Activated naive CD4-positive, alpha-beta T cell treated with anti-CD3 and anti-CD28 coated beads for 36 hours (primary cell): Measurements from ENCODE around the gene TSPAN7. TPM values are rescaled to one million over a fixed set of nuclear protein-coding genes. Genes with fewer than 3 reads are reported as not detected.

Experiments
- CTCF ChIA-PET: fragments of 350-600 bp; sonication (Branson Sonifier 250); formaldehyde crosslinking; loops from one replicate; lab custom pipeline; 2021; ENCODE audit warnings: antibody characterized with exemption; lab: Charles Lee
- DNase-seq: peaks from one replicate; pipeline ENCODE4 v3.0.0-alpha.2; 2020
- H3K27ac Mint-ChIP-seq: one replicate; pipeline ENCODE4 v1.8.0; 2021; ENCODE audit warnings: mild to moderate bottlenecking, mixed read lengths
- H3K27me3 Mint-ChIP-seq: one replicate; pipeline ENCODE4 v1.8.0; 2021; ENCODE audit warnings: low read depth, mixed read lengths
- H3K36me3 Mint-ChIP-seq: one replicate; pipeline ENCODE4 v1.8.0; 2021; ENCODE audit warnings: low read depth, mixed read lengths
- H3K4me1 Mint-ChIP-seq: one replicate; pipeline ENCODE4 v1.8.0; 2021; ENCODE audit warnings: low read depth, mixed read lengths
- H3K4me3 Mint-ChIP-seq: one replicate; pipeline ENCODE4 v1.8.0; 2021; ENCODE audit warnings: mild to moderate bottlenecking, moderate library complexity, mixed read lengths
- H3K9me3 Mint-ChIP-seq: one replicate; pipeline ENCODE4 v1.8.0; 2021; ENCODE audit warnings: mixed read lengths
- intact Hi-C: fragments of 100-400 bp; cut with micrococcal nuclease; formaldehyde crosslinking; loops from one replicate; pipeline ENCODE4 v1.15.1; 2023
- total RNA-seq, 2 experiments: library from RNA; stranded (reverse); gene quantifications; one replicate each; pipeline ENCODE4 v1.2.3, GENCODE V29; 2021

Gene TSPAN7
- total RNA-seq, 2 experiments from 2014 or later: 1.8 to 1.9 TPM

GRCh38 chrX:38628587-38628986, 67.2 kb downstream of the TSPAN7 start:
- no peaks in the 10 kb centered on the region for H3K27me3 Mint-ChIP-seq
- CTCF ChIA-PET: interaction anchor here (0.9 to 2.3 kb wide), 2 partner anchors 28 to 30 kb away, joined by 4 to 10 read pairs; no protein-coding TSS in a partner anchor
- no peaks in the 10 kb centered on the region for H3K36me3 Mint-ChIP-seq
- intact Hi-C loops: no loop called here
- peaks cover 7% of the 10 kb centered on the region for H3K4me1 Mint-ChIP-seq
- DNase-seq: no peak
- no peaks in the 10 kb centered on the region for H3K9me3 Mint-ChIP-seq
- H3K4me3 Mint-ChIP-seq: no peak overlapping the region
- no peak overlapping the region for H3K27ac Mint-ChIP-seq

- no peak for DNase-seq
- peaks cover 9% of the 10 kb centered on the region for H3K4me1 Mint-ChIP-seq
- H3K9me3 Mint-ChIP-seq: no peaks in the 10 kb centered on the region
- H3K36me3 Mint-ChIP-seq: no peaks in the 10 kb centered on the region
- intact Hi-C loops: no loop called here
- H3K27ac Mint-ChIP-seq: no peak overlapping the region
- CTCF ChIA-PET: no interaction called here
- H3K4me3 Mint-ChIP-seq: no peak overlapping the region
- no peaks in the 10 kb centered on the region for H3K27me3 Mint-ChIP-seq
Measured at GRCh38 chrX:38632516-38632915, 71.2 kb downstream of the TSPAN7 start.

GRCh38 chrX:38634665-38635064, 73.3 kb downstream of the TSPAN7 start:
- DNase-seq: no peak
- Mint-ChIP-seq H3K36me3 (no peaks in the 10 kb centered on the region), H3K27me3 (no peaks in the 10 kb centered on the region), H3K4me1 (peaks cover 9% of the 10 kb centered on the region), H3K9me3 (no peaks in the 10 kb centered on the region), H3K27ac (no peak overlapping the region), H3K4me3 (no peak overlapping the region)
- CTCF ChIA-PET: no interaction called here
- intact Hi-C loops: no loop called here

- H3K4me1 Mint-ChIP-seq: peaks cover 7% of the 10 kb centered on the region
- no peak for DNase-seq
- intact Hi-C loops: no loop called here
- no peaks in the 10 kb centered on the region for H3K36me3 Mint-ChIP-seq
- H3K4me3 Mint-ChIP-seq: no peak overlapping the region
- no peak overlapping the region for H3K27ac Mint-ChIP-seq
- CTCF ChIA-PET: no interaction called here
- H3K9me3 Mint-ChIP-seq: no peaks in the 10 kb centered on the region
- no peaks in the 10 kb centered on the region for H3K27me3 Mint-ChIP-seq
Measured at GRCh38 chrX:38636949-38637819, 75.8 kb downstream of the TSPAN7 start.

- no peaks in the 10 kb centered on the region for H3K9me3 Mint-ChIP-seq
- no peaks in the 10 kb centered on the region for H3K27me3 Mint-ChIP-seq
- H3K4me1 Mint-ChIP-seq: peaks cover 2% of the 10 kb centered on the region
- CTCF ChIA-PET: no interaction called here
- no peak overlapping the region for H3K27ac Mint-ChIP-seq
- no peak for DNase-seq
- H3K36me3 Mint-ChIP-seq: no peaks in the 10 kb centered on the region
- no peak overlapping the region for H3K4me3 Mint-ChIP-seq
- intact Hi-C loops: no loop called here
Measured at GRCh38 chrX:38638952-38639529, 77.7 kb downstream of the TSPAN7 start.

- Mint-ChIP-seq H3K27me3 (no peaks in the 10 kb centered on the region), H3K27ac (no peak overlapping the region), H3K9me3 (no peaks in the 10 kb centered on the region), H3K4me3 (no peak overlapping the region), H3K36me3 (no peaks in the 10 kb centered on the region), H3K4me1 (peaks cover under 1% of the 10 kb centered on the region)
- intact Hi-C loops: no loop called here
- no peak for DNase-seq
- CTCF ChIA-PET: no interaction called here
Measured at GRCh38 chrX:38639730-38640129, 78.4 kb downstream of the TSPAN7 start.

- CTCF ChIA-PET: no interaction called here
- Mint-ChIP-seq H3K27ac (no peak overlapping the region), H3K4me1 (peaks cover 2% of the 10 kb centered on the region), H3K4me3 (no peak overlapping the region), H3K36me3 (no peaks in the 10 kb centered on the region), H3K27me3 (no peaks in the 10 kb centered on the region), H3K9me3 (no peaks in the 10 kb centered on the region)
- intact Hi-C loops: no loop called here
- no peak for DNase-seq
Measured at GRCh38 chrX:38641197-38641596, 79.9 kb downstream of the TSPAN7 start.

- intact Hi-C loops: no loop called here
- DNase-seq: no peak
- H3K36me3 Mint-ChIP-seq: no peaks in the 10 kb centered on the region
- H3K4me3 Mint-ChIP-seq: no peak overlapping the region
- CTCF ChIA-PET: no interaction called here
- no peak overlapping the region for H3K27ac Mint-ChIP-seq
- H3K4me1 Mint-ChIP-seq: peaks cover 3% of the 10 kb centered on the region
- no peaks in the 10 kb centered on the region for H3K27me3 Mint-ChIP-seq
- H3K9me3 Mint-ChIP-seq: no peaks in the 10 kb centered on the region
Measured at GRCh38 chrX:38643903-38644302, 82.6 kb downstream of the TSPAN7 start.

GRCh38 chrX:38646129-38646528, 84.8 kb downstream of the TSPAN7 start:
- no peaks in the 10 kb centered on the region for H3K9me3 Mint-ChIP-seq
- intact Hi-C loops: no loop called here
- H3K4me3 Mint-ChIP-seq: no peak overlapping the region
- peaks cover 3% of the 10 kb centered on the region for H3K4me1 Mint-ChIP-seq
- H3K27me3 Mint-ChIP-seq: no peaks in the 10 kb centered on the region
- no peaks in the 10 kb centered on the region for H3K36me3 Mint-ChIP-seq
- H3K27ac Mint-ChIP-seq: no peak overlapping the region
- CTCF ChIA-PET: no interaction called here
- no peak for DNase-seq

GRCh38 chrX:38649221-38649620, 87.9 kb downstream of the TSPAN7 start:
- Mint-ChIP-seq H3K27ac (no peak overlapping the region), H3K9me3 (no peaks in the 10 kb centered on the region), H3K4me3 (no peak overlapping the region), H3K27me3 (no peaks in the 10 kb centered on the region), H3K36me3 (no peaks in the 10 kb centered on the region), H3K4me1 (peaks cover 3% of the 10 kb centered on the region)
- CTCF ChIA-PET: no interaction called here
- intact Hi-C loops: no loop called here
- no peak for DNase-seq

GRCh38 chrX:38649674-38650647, 88.6 kb downstream of the TSPAN7 start:
- Mint-ChIP-seq H3K4me1 (peaks cover 3% of the 10 kb centered on the region), H3K9me3 (no peaks in the 10 kb centered on the region), H3K27me3 (no peaks in the 10 kb centered on the region), H3K4me3 (no peak overlapping the region), H3K27ac (no peak overlapping the region), H3K36me3 (no peaks in the 10 kb centered on the region)
- CTCF ChIA-PET: no interaction called here
- intact Hi-C loops: no loop called here
- DNase-seq: no peak
